GM21447 (cell line): ENCODE results near the gene PRSS58.

Experiments used
- ATAC-seq: cut with Tn5 transposase; IDR thresholded peaks from one replicate; pipeline ENCODE4 v1.9.1; 2021; ENCODE audit not compliant: unreplicated experiment

Gene PRSS58, protein sequence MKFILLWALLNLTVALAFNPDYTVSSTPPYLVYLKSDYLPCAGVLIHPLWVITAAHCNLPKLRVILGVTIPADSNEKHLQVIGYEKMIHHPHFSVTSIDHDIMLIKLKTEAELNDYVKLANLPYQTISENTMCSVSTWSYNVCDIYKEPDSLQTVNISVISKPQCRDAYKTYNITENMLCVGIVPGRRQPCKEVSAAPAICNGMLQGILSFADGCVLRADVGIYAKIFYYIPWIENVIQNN

GRCh38 chr7:142257958-142258357 lies at the start of gene PRSS58:
TSS of gene PRSS58 (minus strand) at chr7:142258058. CDS start at chr7:142257707, 351 bp downstream.
- ATAC-seq: no peak

DNA sequence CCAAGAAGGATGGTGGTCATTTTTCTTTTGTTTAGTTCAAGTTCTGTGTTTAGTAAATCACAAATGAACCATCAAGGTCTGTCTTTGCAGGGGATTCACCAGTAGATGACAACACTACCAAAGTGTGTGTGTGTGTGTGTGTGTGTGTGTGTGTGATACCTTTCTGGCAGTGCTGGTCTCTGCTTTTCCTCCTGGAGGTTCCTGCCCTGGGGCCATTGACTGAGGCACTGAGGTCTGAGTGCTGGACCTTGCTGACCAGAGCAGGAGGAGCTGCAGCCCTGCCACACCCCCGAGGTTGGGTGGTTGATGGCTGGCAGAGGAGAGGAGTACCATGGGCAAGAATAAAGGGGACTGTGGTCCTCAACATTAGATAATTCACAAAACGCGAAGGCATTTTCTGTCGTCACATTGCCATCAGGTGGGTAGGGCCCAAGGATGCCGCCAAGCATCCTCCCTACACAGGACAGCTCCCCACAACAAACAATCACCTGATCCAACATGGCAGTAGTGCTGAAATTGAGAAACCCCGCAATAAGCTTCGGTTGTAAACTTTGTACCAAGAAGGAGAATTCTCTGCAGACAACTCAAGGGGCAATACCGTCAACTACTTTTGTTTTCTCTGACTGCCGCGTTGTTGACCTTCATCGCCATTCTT lies 49.5 kb upstream of the PRSS58 start:
- no peak for ATAC-seq

GRCh38 chr7:142303650-142304049 lies 45.8 kb upstream of the PRSS58 start:
- ATAC-seq: no peak

DNA sequence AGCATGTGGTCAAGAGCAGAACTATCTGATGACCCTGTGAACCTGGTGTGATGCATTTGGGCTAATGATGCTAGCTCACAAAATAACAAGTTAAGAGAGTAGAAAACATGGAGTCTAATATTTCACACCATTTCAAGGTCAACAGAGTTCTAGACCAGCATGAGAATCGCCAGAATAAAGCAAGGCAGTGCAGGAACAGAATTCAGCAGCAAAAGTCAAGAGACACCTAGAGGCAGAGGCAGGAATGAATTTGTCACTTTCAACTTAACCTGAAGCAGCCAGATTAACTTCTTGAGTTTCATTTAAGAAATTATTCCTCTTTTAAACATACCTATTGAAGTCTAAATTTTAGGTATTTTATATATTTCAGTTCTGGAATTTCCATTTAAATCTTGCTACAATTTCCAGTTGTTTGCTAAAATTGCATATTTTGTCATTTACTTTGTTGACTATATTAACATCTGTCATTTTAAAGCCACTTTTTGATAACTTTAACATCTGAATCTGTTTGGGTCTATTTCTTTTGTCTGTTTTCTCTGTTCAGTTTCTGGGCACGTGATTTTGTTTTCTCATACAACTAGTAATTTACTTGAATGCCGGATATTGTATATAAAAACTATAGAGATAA lies 44.2 kb upstream of the PRSS58 start:
- ATAC-seq: no peak

- no peak for ATAC-seq
Measured at GRCh38 chr7:142301299-142301698, 43.4 kb upstream of the PRSS58 start.

DNA sequence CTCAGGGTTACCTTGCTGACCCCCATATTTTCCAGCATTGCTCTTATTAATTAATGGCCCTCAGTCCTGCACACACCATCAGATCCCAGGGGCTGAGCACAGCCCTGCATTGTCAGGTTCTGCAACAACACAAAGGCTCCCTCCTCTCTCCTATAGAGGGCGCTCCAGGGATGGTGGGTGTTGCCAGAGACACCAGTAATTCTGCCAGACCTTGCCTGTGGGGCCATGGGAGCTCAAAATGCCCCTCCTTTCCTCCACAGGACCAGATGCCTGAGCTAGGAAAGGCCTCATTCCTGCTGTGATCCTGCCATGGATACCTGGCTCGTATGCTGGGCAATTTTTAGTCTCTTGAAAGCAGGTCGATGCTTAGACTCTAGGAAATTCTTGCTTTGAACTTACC lies 42.8 kb upstream of the PRSS58 start:
- ATAC-seq: no peak

GRCh38 chr7:142299237-142299781 lies 41.5 kb upstream of the PRSS58 start:
- ATAC-seq: no peak

DNA sequence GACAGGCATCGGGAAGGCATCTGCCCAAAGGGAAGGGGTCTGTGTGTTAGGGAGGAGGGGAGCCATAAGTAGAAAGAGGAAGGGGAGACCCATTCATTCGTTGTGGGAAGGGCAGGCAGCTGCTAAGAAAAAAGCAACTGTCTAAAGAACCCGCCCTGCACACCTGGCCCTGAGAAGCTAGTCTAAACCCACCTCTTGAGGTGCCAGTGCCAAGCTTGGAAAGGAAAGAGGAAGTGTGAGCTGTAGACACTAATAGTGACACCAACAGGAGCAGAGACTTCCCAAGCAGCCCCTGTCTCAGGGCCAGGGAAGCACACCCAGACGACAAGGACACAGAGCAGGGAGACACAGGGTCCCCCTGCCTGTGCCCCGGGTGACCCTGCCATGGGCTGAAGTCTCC lies 40.8 kb upstream of the PRSS58 start:
- no peak for ATAC-seq

- ATAC-seq: no peak
Measured at GRCh38 chr7:142298009-142298408, 40.2 kb upstream of the PRSS58 start.

GRCh38 chr7:142280263-142280662 lies 22.4 kb upstream of the PRSS58 start:
- ATAC-seq: no peak

DNA sequence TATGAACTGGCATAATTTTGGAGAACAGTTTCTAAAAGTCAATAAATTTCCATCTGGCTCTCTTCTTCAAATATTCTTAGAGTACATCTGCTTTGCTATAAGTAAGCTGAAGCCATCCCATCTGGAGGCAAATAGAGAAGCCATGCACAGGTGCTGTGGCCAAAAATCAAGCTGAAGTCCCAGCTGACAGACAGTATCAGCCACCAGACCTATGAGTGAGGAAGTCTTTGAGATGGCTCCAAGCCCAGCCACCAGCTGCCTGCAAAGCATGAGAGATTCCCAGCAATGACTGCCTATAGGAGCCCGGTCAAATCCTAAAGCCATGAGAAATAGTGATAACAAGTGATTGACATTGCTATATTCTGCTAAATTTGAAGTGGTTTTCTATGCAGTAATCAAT lies 21.7 kb upstream of the PRSS58 start:
- ATAC-seq: no peak

GRCh38 chr7:142275028-142275427 lies 17.2 kb upstream of the PRSS58 start:
- no peak for ATAC-seq

- no peak for ATAC-seq
Measured at GRCh38 chr7:142272841-142273240, 15.0 kb upstream of the PRSS58 start.

- ATAC-seq: no peak
Measured at GRCh38 chr7:142263598-142264380, 5.9 kb upstream of the PRSS58 start.

DNA sequence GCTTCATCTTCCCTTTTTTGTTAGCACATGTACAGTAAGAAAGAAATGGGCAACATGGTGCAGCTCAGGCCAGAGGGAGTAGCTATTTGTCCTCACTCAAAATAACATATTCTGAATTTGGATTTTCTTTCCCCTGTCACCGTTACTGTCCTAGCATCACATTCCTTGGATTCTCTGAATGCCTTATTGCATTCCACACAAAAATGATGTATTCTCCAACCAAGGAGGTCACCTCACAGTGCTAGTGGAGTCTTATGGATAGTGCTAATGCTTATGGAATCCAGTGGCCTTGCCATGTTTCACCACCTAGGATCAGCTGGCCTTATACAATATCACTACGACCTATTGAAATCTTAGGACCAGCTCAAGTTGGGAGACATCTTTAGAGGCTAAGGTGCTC lies 7.2 kb downstream of the PRSS58 start:
- ATAC-seq: no peak

DNA sequence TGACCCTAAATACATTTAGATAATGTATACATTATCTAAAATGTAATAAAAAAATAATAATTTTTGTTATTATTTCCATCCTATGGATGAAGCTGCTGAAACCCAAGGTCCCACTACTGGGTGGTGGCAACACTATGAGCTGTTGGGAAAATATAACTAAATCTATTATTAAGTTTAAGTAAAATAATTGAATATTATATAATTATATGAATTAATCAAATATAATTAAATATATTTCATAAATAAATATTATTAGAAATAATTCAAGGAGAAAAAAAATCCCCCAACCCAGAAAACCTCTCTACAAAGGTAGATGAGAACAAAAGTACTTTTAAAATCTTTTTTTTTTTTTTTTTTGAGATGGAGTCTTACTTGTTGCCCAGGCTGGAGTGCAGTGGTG lies 7.9 kb downstream of the PRSS58 start:
- no peak for ATAC-seq

GRCh38 chr7:142248166-142249160 lies 9.4 kb downstream of the PRSS58 start:
- ATAC-seq: no peak

DNA sequence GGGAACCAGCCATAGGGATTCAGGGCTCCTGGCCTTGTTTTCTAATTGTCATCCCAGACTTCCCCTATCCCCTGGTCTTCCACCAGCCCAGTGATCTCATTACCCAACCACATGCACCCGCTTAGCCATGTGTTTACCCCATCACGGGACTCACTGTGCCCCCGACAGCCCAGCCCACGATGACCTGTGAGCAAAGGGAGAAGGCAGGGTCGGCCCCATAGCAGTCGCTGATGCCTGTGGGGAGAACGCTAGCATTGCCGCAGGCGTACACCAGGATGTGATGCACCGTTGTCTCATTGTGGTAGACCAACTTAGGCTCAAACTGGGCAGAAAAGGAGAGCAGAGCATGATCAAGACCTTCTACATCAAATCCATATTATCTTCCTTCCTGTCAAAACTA lies 14.0 kb downstream of the PRSS58 start:
- ATAC-seq: no peak

GRCh38 chr7:142240546-142240945 lies 17.3 kb downstream of the PRSS58 start:
- ATAC-seq: no peak

DNA sequence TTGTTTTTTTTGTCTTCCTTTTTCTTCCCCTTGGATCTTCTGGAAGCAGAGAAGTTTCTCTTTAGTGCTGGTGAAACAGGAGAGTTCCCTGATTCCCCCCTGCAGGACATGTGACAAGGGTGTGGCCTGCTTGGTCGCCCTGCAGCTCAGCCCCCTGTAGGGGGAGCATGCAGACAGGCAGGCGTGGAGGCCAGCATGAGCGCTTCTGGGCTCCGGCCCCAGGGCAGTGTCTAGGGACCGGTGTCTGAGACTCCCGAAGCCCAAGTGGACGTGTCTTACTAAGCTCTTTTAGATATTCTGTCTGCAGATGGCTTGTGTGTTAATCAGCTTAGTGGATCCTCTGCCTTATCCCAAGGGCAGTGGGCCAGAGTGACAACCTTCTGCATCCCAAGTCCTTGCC lies 26.1 kb downstream of the PRSS58 start:
- no peak for ATAC-seq
